Type B pancreatic cell (in vitro differentiated cells): ENCODE results near the gene MEI1. TPM values are rescaled to one million over a fixed set of nuclear protein-coding genes. Genes with fewer than 3 reads are reported as not detected.

Experiments
- DNase-seq: peaks from one replicate; pipeline ENCODE4 v3.0.0; 2021; ENCODE audit warnings: mixed read lengths; ENCODE audit not compliant: unreplicated experiment; ENCODE audit errors: extremely low spot score
- H3K27ac Mint-ChIP-seq: 2 replicates; pipeline ENCODE4 v1.8.0; 2021; ENCODE audit warnings: mild to moderate bottlenecking, mixed read lengths
- H3K27me3 Mint-ChIP-seq: 2 replicates; pipeline ENCODE4 v1.8.0; 2021; ENCODE audit warnings: mixed read lengths
- H3K36me3 Mint-ChIP-seq: 2 replicates; pipeline ENCODE4 v1.8.0; 2021; ENCODE audit warnings: mixed read lengths
- H3K4me1 Mint-ChIP-seq: one replicate; pipeline ENCODE4 v1.8.0; 2021; ENCODE audit warnings: mixed read lengths; ENCODE audit not compliant: unreplicated experiment
- H3K4me3 Mint-ChIP-seq: 2 replicates; pipeline ENCODE4 v1.8.0; 2021; ENCODE audit warnings: mild to moderate bottlenecking, mixed read lengths
- H3K9me3 Mint-ChIP-seq: 2 replicates; pipeline ENCODE4 v1.8.0; 2021; ENCODE audit warnings: mixed read lengths
- CTCF ChIP-seq: fragments of 200-600 bp; sonication (generic); conservative IDR thresholded peaks from 2 replicates; pipeline ENCODE4 v1.5.0; 2021; ENCODE audit warnings: antibody characterized with exemption, mild to moderate bottlenecking
- total RNA-seq: library from RNA; stranded (reverse); gene quantifications from 2 replicates; pipeline ENCODE4 v1.2.1, GENCODE V29; 2021; ENCODE audit warnings: low replicate concordance

The MEI1 gene
- total RNA-seq, 1 donor from 2014 or later = 1.2 TPM

- no peak for DNase-seq
- Mint-ChIP-seq H3K27me3 (peaks cover 8% of the 10 kb centered on the region), H3K27ac (no peak overlapping the region), H3K4me1 (peaks cover 6% of the 10 kb centered on the region), H3K9me3 (no peaks in the 10 kb centered on the region), H3K36me3 (no peaks in the 10 kb centered on the region), H3K4me3 (no peak overlapping the region)
- TF ChIP-seq CTCF = no peak
Measured at GRCh38 chr22:41780746-41781505, 81.6 kb downstream of the MEI1 start.

- H3K27me3 Mint-ChIP-seq = peaks cover 8% of the 10 kb centered on the region
- no peak overlapping the region for H3K4me3 Mint-ChIP-seq
- H3K4me1 Mint-ChIP-seq = peaks cover 6% of the 10 kb centered on the region
- no peak overlapping the region for H3K27ac Mint-ChIP-seq
- no peak for DNase-seq
- H3K36me3 Mint-ChIP-seq = no peaks in the 10 kb centered on the region
- no peaks in the 10 kb centered on the region for H3K9me3 Mint-ChIP-seq
- no peak for TF ChIP-seq CTCF
Measured at GRCh38 chr22:41781507-41781906, 82.2 kb downstream of the MEI1 start.

- no peak overlapping the region for H3K27ac Mint-ChIP-seq
- TF ChIP-seq CTCF = no peak
- H3K9me3 Mint-ChIP-seq = no peaks in the 10 kb centered on the region
- peaks cover 8% of the 10 kb centered on the region for H3K27me3 Mint-ChIP-seq
- DNase-seq = no peak
- H3K4me1 Mint-ChIP-seq = peaks cover 6% of the 10 kb centered on the region
- no peaks in the 10 kb centered on the region for H3K36me3 Mint-ChIP-seq
- H3K4me3 Mint-ChIP-seq = no peak overlapping the region
Measured at GRCh38 chr22:41782316-41782715, 83.0 kb downstream of the MEI1 start.

- H3K4me3 Mint-ChIP-seq = no peak overlapping the region
- peaks cover 6% of the 10 kb centered on the region for H3K4me1 Mint-ChIP-seq
- no peak for TF ChIP-seq CTCF
- peaks cover 8% of the 10 kb centered on the region for H3K27me3 Mint-ChIP-seq
- no peaks in the 10 kb centered on the region for H3K36me3 Mint-ChIP-seq
- DNase-seq = no peak
- H3K27ac Mint-ChIP-seq = no peak overlapping the region
- no peaks in the 10 kb centered on the region for H3K9me3 Mint-ChIP-seq
Measured at GRCh38 chr22:41782751-41783150, 83.4 kb downstream of the MEI1 start.

GRCh38 chr22:41787331-41787730, 88.0 kb downstream of the MEI1 start:
- Mint-ChIP-seq H3K4me1 (no peaks in the 10 kb centered on the region), H3K27me3 (peaks cover 7% of the 10 kb centered on the region), H3K9me3 (no peaks in the 10 kb centered on the region), H3K27ac (no peak overlapping the region), H3K36me3 (no peaks in the 10 kb centered on the region), H3K4me3 (no peak overlapping the region)
- TF ChIP-seq CTCF = no peak
- no peak for DNase-seq
